ENCODE data around the gene FBF1.

GRCh38 chr17:75891022-75891604 is 49.7 kb downstream of the FBF1 start:
- TF ChIP-seq POLR2A (IDR thresholded peaks at IDR 0.05) (no peak), CTCF (IDR thresholded peaks at IDR 0.05) (no peak)

Measured in esophagus squamous epithelium (tissue), 4 donors.